IMR-90 (cell line): ENCODE data around the gene CPNE6.

Source experiments
- BHLHE40 ChIP-seq: fragments of 150-350 bp; IDR thresholded peaks from 2 replicates; pipeline ENCODE4 v1.6.1; 2016; ENCODE audit warnings: mild to moderate bottlenecking, low read depth, low read length
- FOS ChIP-seq: fragments of 150-350 bp; IDR thresholded peaks from 2 replicates; pipeline ENCODE4 v1.6.1; 2016; ENCODE audit warnings: low read depth, low read length
- MAFK ChIP-seq: IDR thresholded peaks from 2 replicates; pipeline ENCODE4 v1.6.1; 2012; ENCODE audit warnings: low read depth, low read length, improper control_type of control experiment
- MXI1 ChIP-seq: IDR thresholded peaks from 2 replicates; pipeline ENCODE4 v1.6.1; 2012; ENCODE audit warnings: low read depth, mild to moderate bottlenecking, low read length, moderate library complexity, borderline replicate concordance
- POLR2A ChIP-seq: IDR thresholded peaks from 2 replicates; pipeline ENCODE4 v1.6.1; 2012; ENCODE audit warnings: mild to moderate bottlenecking, low read depth, low read length
- RCOR1 ChIP-seq: IDR thresholded peaks from 2 replicates; pipeline ENCODE4 v1.6.1; 2012; ENCODE audit warnings: mild to moderate bottlenecking, low read length, improper control_type of control experiment; ENCODE audit not compliant: insufficient replicate concordance
- RFX5 ChIP-seq: IDR thresholded peaks from 2 replicates; pipeline ENCODE4 v1.8.0; 2012; ENCODE audit warnings: low read depth, mild to moderate bottlenecking, low read length, moderate library complexity
- SMC3 ChIP-seq: fragments of 150-350 bp; IDR thresholded peaks from 2 replicates; pipeline ENCODE4 v1.6.1; 2016; ENCODE audit warnings: low read depth, mild to moderate bottlenecking, antibody characterized with exemption, low read length, moderate library complexity
- TF ChIP-seq, protein P1 (sequence below): conservative IDR thresholded peaks from 2 replicates; pipeline ENCODE4 v1.5.1; 2012; ENCODE audit warnings: mild to moderate bottlenecking, low read depth, low read length, improper control_type of control experiment

DNA sequence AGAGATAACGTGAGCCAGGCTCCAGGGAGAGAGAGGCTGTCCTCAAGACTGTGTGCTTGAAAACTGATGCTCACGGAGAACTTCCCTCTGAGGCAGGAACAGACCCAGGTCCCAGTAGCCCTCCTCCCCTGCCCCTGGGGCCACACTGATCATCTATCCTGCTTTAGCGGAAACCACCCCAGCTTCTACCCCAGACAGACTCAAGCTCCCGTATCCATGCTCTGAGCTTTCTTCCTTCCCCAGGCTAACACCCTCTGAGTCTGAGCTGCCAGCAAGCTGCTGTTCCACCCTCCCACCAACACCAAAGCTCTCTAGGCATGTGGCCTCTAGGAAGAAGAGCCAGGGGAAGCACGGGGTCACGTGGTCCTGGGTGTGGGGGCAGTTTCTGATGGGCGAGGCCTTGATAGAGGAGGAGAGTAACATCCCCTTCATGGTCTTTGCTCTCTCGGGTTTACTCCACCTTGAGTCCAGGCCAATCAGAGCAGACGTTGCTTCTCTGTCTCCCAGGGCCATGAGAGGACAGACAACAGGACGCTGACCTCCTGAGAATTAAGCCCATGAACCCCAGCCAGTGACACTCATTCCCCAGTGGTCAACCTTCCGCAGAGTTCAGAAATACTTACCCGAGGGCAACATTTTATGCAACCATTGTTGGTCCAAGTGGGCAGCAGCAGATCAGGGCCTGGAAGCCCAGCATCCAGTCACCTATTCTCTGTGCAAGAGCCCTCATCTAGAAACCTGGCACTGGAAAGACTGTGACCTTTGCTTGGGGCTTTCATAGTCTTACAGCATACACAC lies 24.1 kb downstream of the CPNE6 start:
- TF ChIP-seq, protein P1, sequence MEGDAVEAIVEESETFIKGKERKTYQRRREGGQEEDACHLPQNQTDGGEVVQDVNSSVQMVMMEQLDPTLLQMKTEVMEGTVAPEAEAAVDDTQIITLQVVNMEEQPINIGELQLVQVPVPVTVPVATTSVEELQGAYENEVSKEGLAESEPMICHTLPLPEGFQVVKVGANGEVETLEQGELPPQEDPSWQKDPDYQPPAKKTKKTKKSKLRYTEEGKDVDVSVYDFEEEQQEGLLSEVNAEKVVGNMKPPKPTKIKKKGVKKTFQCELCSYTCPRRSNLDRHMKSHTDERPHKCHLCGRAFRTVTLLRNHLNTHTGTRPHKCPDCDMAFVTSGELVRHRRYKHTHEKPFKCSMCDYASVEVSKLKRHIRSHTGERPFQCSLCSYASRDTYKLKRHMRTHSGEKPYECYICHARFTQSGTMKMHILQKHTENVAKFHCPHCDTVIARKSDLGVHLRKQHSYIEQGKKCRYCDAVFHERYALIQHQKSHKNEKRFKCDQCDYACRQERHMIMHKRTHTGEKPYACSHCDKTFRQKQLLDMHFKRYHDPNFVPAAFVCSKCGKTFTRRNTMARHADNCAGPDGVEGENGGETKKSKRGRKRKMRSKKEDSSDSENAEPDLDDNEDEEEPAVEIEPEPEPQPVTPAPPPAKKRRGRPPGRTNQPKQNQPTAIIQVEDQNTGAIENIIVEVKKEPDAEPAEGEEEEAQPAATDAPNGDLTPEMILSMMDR, result no peak
- TF ChIP-seq MXI1 (0 out of 2 replicates have a peak, but pooled peaks have one; percentile 28), FOS (no peak), RCOR1 (no peak), SMC3 (no peak), POLR2A (no peak; the same call in 1 of the 2 replicates), RFX5 (no peak), BHLHE40 (no peak), MAFK (no peak)
